ENCODE results near the gene PLPP3.

PLPP3 gene

GRCh38 chr1:56456435-56457101 lies 122.8 kb downstream of the PLPP3 start:
- no peak for DNase-seq

- no peak for DNase-seq
Observed at GRCh38 chr1:56453417-56454078, 125.8 kb downstream of the PLPP3 start.

- DNase-seq: no peak
Observed at GRCh38 chr1:56453016-56453415, 126.3 kb downstream of the PLPP3 start.

- no peak for DNase-seq
Observed at GRCh38 chr1:56452027-56453011, 127.0 kb downstream of the PLPP3 start.

- no peak for DNase-seq
Observed at GRCh38 chr1:56451491-56451890, 127.9 kb downstream of the PLPP3 start.

GRCh38 chr1:56450004-56450666 lies 129.2 kb downstream of the PLPP3 start:
- DNase-seq: no peak

- DNase-seq: no peak
Observed at GRCh38 chr1:56448529-56449300, 130.6 kb downstream of the PLPP3 start.

GRCh38 chr1:56447823-56448222 lies 131.5 kb downstream of the PLPP3 start:
- DNase-seq: no peak

GRCh38 chr1:56446531-56447098 lies 132.7 kb downstream of the PLPP3 start:
- DNase-seq: no peak

- no peak for DNase-seq
Observed at GRCh38 chr1:56444960-56445646, 134.3 kb downstream of the PLPP3 start.
